Measurements from ENCODE around the gene DNAAF5.
"Not testable (repeated sequence)": the region's sequence is repeated elsewhere in the genome, so short reads cannot be mapped to it uniquely, and the experiment has no call there.

The DNAAF5 gene

GRCh38 chr7:782718-783449, 56.4 kb downstream of the DNAAF5 start:
- DNase-seq (ENCODE audit: low read depth), result no peak

GRCh38 chr7:783556-784490, 57.3 kb downstream of the DNAAF5 start:
- DNase-seq (ENCODE audit: low read depth), result no peak

- DNase-seq (ENCODE audit: low read depth), result no peak
Observed at GRCh38 chr7:784971-785370, 58.5 kb downstream of the DNAAF5 start.

- no peak for DNase-seq (ENCODE audit: low read depth)
Observed at GRCh38 chr7:785416-785815, 58.9 kb downstream of the DNAAF5 start.

GRCh38 chr7:786472-787255, 60.2 kb downstream of the DNAAF5 start:
- peak; percentile 55 for DNase-seq (ENCODE audit: low read depth)

GRCh38 chr7:787332-788240, 61.1 kb downstream of the DNAAF5 start:
- DNase-seq (ENCODE audit: low read depth), result no peak

- no peak for DNase-seq (ENCODE audit: low read depth)
Observed at GRCh38 chr7:791519-791918, 65.0 kb downstream of the DNAAF5 start.

- no peak for DNase-seq (ENCODE audit: low read depth)
Observed at GRCh38 chr7:794207-794606, 67.7 kb downstream of the DNAAF5 start.

- DNase-seq (ENCODE audit: low read depth), result no peak
Observed at GRCh38 chr7:794671-795329, 68.3 kb downstream of the DNAAF5 start.

GRCh38 chr7:796434-797169, 70.1 kb downstream of the DNAAF5 start:
- not testable (repeated sequence) for DNase-seq (ENCODE audit: low read depth)

- no peak for DNase-seq (ENCODE audit: low read depth)
Observed at GRCh38 chr7:798921-799470, 72.5 kb downstream of the DNAAF5 start.

GRCh38 chr7:800692-801091, 74.2 kb downstream of the DNAAF5 start:
- DNase-seq (ENCODE audit: low read depth), result no peak

- not testable (repeated sequence) for DNase-seq (ENCODE audit: low read depth)
Observed at GRCh38 chr7:801351-801750, 74.9 kb downstream of the DNAAF5 start.

- no peak for DNase-seq (ENCODE audit: low read depth)
Observed at GRCh38 chr7:801940-802381, 75.5 kb downstream of the DNAAF5 start.

GRCh38 chr7:802500-803242, 76.2 kb downstream of the DNAAF5 start:
- no peak for DNase-seq (ENCODE audit: low read depth)

- no peak for DNase-seq (ENCODE audit: low read depth)
Observed at GRCh38 chr7:803243-803635, 76.7 kb downstream of the DNAAF5 start.

- not testable (repeated sequence) for DNase-seq (ENCODE audit: low read depth)
Observed at GRCh38 chr7:803796-804195, 77.3 kb downstream of the DNAAF5 start.

- DNase-seq (ENCODE audit: low read depth), result no peak
Observed at GRCh38 chr7:805261-805660, 78.8 kb downstream of the DNAAF5 start.

All from activated T-helper 9 cell treated with anti-CD3 and anti-CD28 coated beads, Interleukin-2, amount 50 U/mL, for 16 hours (primary cell).